Measurements from ENCODE around the gene CHD6. TPM values are rescaled to one million over a fixed set of nuclear protein-coding genes. Genes with fewer than 3 reads are reported as not detected.

Gene CHD6
- total RNA-seq, 4 donors from 2014 or later = 21.5 to 130 (median 33.6) TPM

- TF ChIP-seq CTCF (IDR thresholded peaks at IDR 0.05) (no peak), POLR2A (IDR thresholded peaks at IDR 0.05) (no peak)
- H3K4me1 ChIP-seq = peaks cover 0 to 31% (median 6%) of the 10 kb centered on the region in 4 donors
Observed at GRCh38 chr20:41510847-41511450, 107.2 kb downstream of the CHD6 start.

GRCh38 chr20:41510224-41510623, 108.0 kb downstream of the CHD6 start:
- H3K27me3 ChIP-seq = no peaks in the 10 kb centered on the region
- H3K9me3 ChIP-seq = no peaks in the 10 kb centered on the region
- peak overlapping the region in 2 of 4 donors; percentile 30 to 56 for H3K27ac ChIP-seq
- peaks cover 0 to 31% (median 6%) of the 10 kb centered on the region in 4 donors for H3K4me1 ChIP-seq
- H3K36me3 ChIP-seq = peaks cover 0 to 14% (median 0%) of the 10 kb centered on the region in 3 donors
- no peak overlapping the region for H3K4me3 ChIP-seq
- DNase-seq = no peak
- TF ChIP-seq CTCF (IDR thresholded peaks at IDR 0.05) (no peak), POLR2A (IDR thresholded peaks at IDR 0.05) (no peak)

More at GRCh38 chr20:41510847-41511450, 107.2 kb downstream of the CHD6 start:
- Histone ChIP-seq H3K27ac (no peak overlapping the region), H3K27me3 (no peaks in the 10 kb centered on the region), H3K4me3 (no peak overlapping the region), H3K36me3 (peaks cover 0 to 14% (median 0%) of the 10 kb centered on the region in 3 donors), H3K9me3 (no peaks in the 10 kb centered on the region)
- no peak for DNase-seq

GRCh38 chr20:41509316-41510200, 108.6 kb downstream of the CHD6 start:
- DNase-seq = peak in 1 of 3 donors; percentile 53
- H3K36me3 ChIP-seq = peaks cover 0 to 14% (median 0%) of the 10 kb centered on the region in 3 donors
- H3K9me3 ChIP-seq = no peaks in the 10 kb centered on the region
- peaks cover 0 to 31% (median 6%) of the 10 kb centered on the region in 4 donors for H3K4me1 ChIP-seq
- no peak for TF ChIP-seq POLR2A (IDR thresholded peaks at IDR 0.05)
- TF ChIP-seq CTCF (IDR thresholded peaks at IDR 0.05) = no peak
- H3K27ac ChIP-seq = peak overlapping the region in 2 of 4 donors; percentile 30 to 56
- H3K4me3 ChIP-seq = no peak overlapping the region
- H3K27me3 ChIP-seq = no peaks in the 10 kb centered on the region

- DNase-seq = no peak
- H3K4me3 ChIP-seq = no peak overlapping the region
- TF ChIP-seq POLR2A (IDR thresholded peaks at IDR 0.05) (no peak), CTCF (IDR thresholded peaks at IDR 0.05) (no peak)
- peak overlapping the region in 1 of 4 donors; percentile 8 for H3K27ac ChIP-seq
- peaks cover 0 to 31% (median 6%) of the 10 kb centered on the region in 4 donors for H3K4me1 ChIP-seq
- H3K9me3 ChIP-seq = no peaks in the 10 kb centered on the region
- no peaks in the 10 kb centered on the region for H3K27me3 ChIP-seq
- peaks cover 0 to 14% (median 0%) of the 10 kb centered on the region in 3 donors for H3K36me3 ChIP-seq
Observed at GRCh38 chr20:41508335-41508734, 109.8 kb downstream of the CHD6 start.

GRCh38 chr20:41507851-41508250, 110.3 kb downstream of the CHD6 start:
- Histone ChIP-seq H3K9me3 (no peaks in the 10 kb centered on the region), H3K27ac (peak overlapping the region in 1 of 4 donors; percentile 8), H3K27me3 (no peaks in the 10 kb centered on the region), H3K36me3 (peaks cover 0 to 9% (median 0%) of the 10 kb centered on the region in 3 donors), H3K4me3 (no peak overlapping the region), H3K4me1 (peaks cover 0 to 31% (median 6%) of the 10 kb centered on the region in 4 donors)
- no peak for DNase-seq
- no peak for TF ChIP-seq POLR2A (IDR thresholded peaks at IDR 0.05)
- no peak for TF ChIP-seq CTCF (IDR thresholded peaks at IDR 0.05)
